GM19351 (cell line): ENCODE measurements around the gene ARHGAP26.
A peak's percentile ranks its signal among the peaks of the same experiment; 100 is the strongest.

Experiments used
- ATAC-seq: cut with Tn5 transposase; IDR thresholded peaks from one replicate; pipeline ENCODE4 v1.9.1; 2021; ENCODE audit warnings: mild to moderate bottlenecking, moderate library complexity; ENCODE audit not compliant: unreplicated experiment

Gene ARHGAP26

DNA sequence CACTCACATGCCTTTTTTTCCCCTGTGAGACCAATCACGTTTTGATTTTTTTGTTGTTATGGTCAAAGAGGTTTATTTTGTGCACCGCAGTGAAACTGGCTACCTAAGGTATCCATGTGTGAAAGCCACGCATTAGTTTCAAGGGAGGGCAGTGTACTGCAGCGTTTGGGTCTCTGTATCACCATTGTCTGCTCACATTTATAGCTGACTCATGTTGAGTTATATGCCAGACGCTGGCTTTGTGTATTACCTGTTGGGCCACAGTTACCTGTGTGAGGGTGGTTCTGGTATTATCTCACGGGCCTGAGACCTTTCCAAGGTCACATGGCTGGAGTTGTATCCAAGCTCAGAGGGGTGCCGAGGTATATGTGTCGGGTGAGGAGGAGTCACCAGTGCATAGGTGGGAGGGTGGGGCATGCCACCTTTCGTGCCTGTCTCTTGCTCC, 75.8 kb downstream of the ARHGAP26 start:
- ATAC-seq, result peak; percentile 55

DNA sequence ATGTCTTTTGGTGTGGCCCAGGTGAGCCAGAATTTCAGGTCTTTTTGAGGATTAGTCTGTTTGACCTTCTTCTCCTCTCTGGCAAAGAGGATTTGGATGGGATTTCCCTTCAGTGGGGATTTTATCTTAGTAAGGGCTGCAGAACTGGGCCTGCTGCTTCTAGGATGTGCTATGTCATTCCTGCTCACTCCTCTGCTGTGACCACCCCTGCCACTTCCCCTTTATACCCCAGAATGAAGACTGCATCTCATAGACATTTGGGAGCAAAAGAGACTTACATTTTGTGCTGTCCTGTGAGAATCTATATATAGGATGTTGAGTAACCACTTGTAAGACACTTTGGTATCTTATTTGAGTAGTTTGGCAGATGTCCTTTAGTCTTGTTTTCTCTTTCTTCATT, 76.2 kb downstream of the ARHGAP26 start:
- no peak for ATAC-seq

DNA sequence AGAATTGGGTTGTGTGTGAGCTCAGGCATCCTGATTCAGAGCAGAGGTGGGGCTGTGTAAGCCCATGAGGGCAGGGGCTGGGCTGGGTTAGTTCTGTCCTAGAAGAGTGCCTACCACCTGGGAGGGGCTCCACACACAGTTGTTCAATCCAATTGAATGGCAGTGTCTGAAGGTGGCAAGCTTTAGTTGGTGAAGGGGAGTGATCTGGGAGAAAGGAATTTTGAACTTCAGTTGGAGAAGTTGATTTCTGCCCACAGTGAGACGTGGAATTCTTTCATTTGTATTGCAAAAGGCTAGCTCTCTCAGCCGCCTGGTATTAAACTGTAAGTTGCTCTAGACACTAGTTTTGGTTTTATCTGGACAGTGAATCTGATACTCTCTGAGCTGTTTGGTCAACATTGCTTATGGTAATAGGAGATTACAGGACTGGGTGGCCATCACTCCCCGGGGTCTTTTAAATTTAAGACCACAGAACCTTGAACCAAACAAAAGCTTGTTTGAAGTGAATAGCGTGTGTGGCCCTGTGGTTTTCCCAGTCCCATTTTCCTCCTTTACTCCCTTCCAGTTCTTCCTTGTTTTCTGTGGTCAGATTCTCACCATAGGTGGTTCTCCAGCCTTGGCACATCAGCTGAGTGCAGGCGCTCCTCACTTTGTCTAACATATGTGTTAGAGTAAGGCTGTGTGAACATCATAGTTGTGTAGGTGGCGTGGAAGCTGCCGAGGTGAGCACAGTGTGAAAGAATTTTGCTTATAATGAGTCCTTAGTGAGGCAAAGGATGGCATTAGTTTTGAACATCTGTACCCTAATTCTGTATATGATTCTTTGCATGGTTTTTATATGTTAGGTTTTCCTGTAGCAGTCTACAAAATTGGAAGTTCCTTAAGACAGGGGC, 78.0 kb downstream of the ARHGAP26 start:
- no peak for ATAC-seq

DNA sequence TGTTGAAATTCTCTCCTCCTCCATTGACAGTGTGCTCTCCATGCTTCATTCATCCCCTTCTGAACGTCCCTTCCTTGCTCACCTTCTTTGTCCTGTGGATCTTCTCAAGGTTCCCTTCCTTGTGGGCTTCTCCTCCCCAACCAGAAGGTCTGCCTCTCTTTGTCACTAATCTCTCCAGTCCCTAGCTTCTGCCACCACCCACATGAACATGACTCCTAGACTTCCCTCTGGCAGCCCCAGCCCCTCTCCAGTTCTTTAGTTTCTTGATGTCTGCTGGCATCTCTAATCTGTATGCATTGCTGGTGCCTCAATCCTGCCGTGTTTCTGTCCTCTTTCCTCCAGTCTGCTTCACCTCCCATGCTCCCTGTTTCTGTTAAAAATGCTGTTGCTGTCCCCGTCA, 79.3 kb downstream of the ARHGAP26 start:
- ATAC-seq, result no peak

DNA sequence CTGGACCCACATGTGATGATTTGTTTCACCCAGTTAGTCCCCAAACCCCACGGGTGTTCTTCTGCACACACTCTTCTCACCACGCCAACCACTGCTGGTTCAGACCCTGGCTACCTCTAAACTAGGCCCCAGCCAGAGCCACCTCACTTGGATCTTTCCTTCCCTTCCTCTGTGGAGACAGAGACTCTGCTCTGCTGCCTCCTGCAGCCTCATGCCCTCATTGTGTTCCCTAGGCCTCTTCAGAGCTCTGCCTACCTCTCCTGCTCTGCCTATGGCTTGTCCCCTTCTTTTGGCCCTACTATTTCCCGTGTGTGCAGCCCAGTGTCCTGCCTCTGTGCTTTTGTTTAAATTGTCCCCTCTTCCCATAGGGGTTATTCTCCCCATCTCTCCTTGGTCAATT, 79.7 kb downstream of the ARHGAP26 start:
- ATAC-seq, result no peak

DNA sequence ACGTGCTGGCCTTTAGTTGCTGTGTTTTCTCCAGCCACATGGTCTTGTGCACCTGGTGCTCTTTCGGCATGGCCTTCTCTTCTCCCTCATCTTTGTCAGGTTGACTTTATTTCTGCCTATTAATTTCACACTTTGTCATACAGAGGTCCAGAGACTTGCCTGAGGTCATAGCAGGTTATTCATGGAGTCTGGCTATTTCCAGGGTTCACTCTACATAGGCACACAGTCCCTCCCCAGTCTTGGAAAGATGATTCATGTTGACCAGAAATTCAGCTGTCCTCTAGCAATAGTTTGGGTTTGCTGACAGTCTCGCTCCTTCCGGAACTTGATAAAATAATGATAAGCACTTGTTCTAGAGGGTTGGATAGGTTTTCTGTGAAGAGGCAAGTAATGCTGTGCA, 81.6 kb downstream of the ARHGAP26 start:
- no peak for ATAC-seq

DNA sequence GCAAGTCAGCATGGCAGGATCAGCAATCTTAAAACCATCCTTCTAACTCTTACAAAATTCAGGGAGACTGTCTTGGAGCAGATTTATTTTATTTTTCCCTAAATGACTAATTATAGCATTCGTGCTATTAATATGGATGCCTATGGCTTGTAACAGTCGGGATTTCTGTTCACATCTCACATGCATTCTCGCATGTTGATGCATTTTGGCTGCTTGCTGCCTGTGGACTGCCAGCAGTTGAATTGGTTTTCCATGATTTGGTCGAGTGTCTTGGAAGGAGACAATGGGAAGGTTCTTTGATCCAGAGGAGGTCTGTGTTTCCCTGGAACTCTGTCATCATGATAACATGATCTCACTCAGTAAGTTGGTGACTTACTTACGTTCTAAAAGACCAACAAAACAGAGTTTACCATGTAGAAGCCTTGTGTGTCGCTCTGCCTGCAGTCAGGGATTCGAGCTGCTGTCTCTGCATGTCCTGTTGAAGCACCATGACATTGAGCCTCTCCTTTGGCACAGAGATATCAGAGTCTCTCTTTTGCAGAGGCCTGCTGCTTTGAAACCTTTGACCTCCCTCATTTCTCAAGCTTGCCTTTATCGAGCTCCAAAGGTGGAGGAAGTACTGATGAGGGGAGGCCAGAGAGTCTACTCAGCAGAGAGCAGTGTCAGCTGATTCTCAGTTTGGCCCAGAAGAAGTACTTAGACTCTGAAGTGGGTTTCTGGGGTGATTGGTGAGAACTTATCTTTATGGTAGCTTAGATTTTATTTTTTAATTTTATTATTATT, 82.4 kb downstream of the ARHGAP26 start:
- no peak for ATAC-seq

DNA sequence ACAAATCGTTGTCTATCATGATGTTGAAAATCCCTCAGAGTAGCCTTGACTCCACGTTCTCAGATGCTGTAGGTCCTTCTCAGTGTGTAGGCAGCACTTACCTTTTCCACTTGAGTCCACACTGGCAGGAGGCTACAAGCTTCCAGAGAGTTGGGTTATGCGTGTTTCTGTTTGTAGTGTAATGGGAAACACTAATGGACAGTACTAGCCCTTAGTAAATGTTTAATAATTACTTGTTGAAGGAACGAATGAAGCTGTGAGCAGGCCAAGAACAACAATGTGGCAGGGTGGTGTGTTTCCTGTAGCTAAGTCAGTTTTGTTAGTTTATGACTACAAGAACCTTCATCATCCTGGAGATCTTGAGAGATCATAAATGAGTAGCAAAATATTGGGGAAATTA, 83.5 kb downstream of the ARHGAP26 start:
- ATAC-seq, result no peak

DNA sequence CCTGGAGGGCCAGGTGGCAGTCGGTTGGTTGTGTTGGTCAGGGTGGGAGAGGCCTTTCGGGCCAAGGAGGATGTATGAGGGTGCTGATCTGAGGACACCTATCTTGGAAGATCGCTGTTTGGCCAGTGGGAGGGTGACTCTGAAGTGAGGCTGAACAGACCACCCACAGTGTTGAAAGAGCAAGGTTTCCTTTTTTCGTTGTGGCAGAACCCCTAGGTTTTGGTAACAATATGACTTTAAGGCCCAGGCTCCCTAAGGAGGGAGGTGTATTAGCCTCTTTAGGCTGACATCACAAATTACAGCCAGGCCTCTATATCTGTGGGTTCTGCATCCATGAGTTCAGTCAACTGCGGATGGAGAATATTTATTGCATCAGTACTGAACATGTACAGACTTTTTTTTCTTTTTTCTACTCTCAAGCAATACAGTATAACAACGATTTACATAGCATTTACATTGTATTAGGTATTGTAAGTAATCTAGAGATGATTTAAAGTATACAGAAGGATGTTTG, 86.1 kb downstream of the ARHGAP26 start:
- no peak for ATAC-seq

DNA sequence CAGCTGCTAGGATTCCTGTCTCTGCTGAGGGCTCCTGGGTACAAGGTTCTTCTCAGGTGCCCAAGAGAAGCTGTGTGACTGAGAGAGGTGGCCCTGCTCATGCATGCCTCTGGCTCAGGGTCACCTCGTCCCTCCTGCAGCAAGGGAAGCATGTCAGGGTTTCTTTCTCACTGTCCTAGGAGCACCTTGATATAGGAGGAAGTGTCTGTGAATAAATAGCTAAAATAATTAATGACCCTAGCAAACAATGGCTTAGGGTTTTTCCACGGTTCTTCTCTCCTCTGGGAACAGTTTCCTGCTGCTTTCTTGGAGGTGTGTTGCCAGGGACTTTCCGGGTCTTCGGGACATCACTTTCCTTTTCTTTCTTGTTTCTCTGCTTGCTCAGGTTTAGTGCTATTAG, 87.2 kb downstream of the ARHGAP26 start:
- no peak for ATAC-seq

DNA sequence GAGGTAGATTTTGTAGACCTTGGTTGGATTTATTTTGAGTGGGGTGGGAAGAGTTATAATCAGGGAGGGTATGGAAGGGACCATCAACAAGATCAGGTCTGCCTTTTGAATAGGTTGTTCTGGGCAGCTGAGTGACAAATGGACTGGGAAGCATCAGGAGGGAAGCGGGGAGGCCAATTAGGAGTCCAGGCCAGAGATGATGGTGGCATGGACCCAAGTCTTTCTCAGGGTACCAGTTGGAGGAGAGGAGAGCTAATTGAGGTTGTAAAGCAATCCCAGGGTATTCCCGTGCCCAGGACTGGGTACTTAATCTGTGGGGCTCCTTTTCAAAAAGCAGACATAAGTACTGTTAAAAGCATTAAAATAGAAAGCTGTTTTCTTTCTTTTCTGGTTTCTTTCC, 88.9 kb downstream of the ARHGAP26 start:
- ATAC-seq, result no peak

DNA sequence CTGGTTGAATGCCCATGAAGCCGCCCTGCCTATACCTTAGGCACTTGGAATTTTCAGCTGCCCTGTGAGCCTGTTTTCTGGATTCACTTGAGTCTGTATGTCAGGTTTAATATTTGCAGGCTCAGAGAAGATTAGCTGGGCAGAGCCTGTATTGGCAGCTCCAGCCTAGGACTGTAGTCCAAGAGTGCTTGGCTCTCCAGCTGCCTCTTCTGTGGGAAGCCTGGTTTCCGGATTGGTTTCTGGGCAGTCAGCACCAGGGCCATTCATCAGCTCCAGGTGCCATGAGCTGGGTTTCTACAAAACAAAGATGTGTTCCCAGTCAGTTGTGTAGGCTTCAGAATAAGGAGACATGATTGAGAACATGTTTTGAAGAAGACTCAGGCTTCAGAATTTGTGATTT, 90.1 kb downstream of the ARHGAP26 start:
- ATAC-seq, result no peak

DNA sequence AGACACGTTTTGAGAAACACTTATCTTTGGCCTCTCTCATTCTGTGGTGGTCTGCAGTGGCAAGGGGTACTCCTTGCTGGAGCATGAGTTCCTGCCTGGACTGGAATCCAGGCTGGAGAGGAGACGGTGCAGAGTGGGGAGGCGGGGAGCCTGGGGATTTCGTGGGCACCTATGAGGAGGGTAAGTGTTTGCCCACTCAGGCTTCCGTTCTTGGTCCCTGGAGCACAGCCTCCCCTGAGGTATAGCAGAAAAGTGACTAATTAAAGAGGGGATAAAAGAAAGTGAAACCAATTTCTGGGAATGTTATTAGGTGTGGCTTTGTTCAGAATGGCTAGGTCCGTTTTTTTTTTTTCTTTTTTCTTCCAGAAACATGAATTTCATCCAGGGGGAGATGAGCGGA, 90.8 kb downstream of the ARHGAP26 start:
- no peak for ATAC-seq

DNA sequence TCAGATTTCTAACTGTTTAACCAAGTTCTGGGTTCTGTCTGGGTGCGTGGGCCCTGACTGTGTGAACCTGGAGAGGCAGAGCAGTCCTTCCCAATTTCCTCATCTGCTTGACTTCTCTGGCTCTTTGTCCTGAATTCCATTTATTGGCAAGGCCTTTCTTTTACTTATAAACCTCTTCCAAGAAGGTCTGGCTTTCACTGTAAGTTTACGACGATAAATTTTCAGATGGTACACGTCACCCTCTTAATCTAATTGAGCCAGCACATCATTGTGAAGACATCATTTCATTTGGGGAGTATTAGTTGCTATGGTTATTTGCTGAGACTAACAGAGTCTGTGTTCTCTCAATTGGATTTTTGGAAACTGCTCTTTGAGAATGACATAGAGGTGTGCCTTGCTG, 92.4 kb downstream of the ARHGAP26 start:
- ATAC-seq, result no peak

DNA sequence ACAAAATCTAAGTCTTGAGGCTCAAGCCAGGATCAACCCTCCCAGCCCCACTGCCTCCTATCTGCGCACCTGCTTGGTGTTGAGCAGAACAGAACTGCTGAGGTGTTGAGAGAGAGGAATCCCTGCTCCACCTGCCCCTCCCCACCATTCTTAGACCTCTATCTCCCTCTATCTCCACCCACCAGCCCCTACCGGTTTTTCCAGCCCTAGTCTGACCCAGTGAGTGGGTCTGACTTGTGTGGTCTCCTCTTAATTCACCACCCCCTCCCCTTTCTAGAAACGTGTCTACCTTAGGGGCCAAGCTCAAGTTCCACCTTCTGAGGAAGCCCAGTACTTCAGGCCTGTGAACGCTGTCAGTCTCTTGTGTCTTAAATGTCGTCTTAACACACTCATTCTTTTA, 93.7 kb downstream of the ARHGAP26 start:
- ATAC-seq, result no peak

DNA sequence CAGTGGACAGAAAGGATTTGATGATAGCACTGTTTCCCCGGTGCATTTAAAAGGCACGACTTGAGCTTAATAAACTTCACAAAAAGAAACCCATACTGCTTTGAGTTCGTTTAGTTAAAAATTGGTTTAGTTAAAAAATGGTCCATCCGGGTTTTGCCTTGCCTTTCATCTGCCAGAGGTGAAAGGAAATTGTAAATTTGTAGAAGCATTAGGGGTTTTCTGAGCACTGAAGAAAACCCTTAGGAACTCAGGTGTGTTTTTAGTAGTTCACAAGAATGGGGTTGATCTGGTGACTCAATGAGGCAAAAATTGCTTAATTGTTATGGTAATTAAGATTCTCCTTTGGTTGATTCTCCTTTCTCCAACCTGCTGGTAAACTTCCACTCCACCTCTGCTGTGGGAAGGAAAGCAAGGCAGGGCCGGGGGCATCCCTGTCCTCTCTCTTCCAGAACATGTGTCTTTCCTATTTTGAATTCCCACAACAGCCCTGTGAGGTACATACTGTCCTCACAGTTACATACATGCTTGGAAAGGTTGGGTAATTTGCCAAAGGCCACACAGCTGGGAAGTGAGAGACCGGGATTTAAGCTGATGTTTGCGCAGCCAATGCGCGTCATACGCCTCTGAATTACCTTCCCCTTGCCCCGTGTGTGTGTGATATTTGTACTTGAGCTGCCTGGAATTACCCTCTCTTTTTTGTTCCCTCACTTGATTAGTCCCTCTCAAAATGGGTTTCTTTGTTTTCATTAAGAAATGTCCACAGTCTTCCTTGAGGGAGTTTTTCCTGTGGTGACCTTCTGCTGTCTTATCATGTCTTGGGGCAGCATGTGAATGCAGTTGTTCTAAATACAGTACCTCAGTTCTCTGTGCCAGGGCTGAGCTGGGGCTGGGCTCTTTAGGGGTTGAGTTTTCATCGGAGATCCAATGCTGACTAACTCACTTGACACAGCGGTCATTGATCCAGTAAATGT, 94.4 kb downstream of the ARHGAP26 start:
- no peak for ATAC-seq

DNA sequence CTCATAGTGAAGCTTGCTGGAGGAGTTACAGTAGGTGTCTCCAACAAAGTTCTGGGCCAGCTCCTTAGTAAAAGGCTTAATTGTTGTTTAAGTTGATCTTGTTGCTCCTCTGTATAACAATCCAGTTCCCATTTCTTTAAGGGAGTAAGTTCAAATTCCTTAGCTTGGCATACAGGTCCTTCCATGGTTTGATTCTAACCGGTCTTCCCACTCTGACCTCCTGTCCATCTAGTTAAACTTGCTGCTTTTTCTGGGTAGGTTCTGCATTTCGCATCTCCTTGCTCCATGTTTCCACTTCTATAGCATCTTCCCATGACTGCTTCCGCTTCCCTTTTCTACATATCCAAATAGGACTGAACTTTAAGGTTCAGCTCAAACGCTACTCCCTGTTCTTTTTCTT, 95.5 kb downstream of the ARHGAP26 start:
- no peak for ATAC-seq

DNA sequence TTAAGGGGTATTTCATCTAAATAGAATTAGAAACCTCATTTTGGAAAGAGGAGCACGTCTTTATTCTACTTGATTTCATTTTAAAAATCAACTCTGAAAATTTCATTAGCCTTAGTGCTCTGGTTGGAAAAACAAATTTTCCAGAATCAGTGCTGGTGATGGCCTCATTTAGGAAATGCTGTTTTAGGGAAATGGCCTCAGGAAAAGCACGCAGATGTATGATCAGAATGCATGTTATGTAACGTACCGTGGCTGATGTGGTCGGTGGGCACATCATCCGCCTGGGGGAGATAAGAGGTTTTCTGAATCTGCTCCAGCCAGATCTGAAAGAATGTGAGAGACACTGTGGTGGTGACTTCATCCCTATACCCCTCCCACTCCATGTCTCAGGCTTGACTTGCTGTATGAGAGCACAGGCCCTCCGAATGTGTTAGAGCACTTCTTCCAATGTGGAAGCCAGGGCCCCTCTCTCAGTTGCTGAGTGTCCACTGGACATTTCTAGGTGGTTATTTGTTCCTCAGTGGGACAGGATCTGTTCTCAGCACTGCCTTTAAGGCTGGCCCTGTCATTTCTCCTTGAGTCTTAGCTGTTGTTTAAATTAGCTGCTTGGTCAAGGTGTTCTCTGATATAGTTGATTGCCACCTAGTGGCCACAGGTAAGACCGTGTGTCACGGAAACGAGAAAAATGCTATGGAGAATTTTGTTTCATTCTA, 96.5 kb downstream of the ARHGAP26 start:
- ATAC-seq, result peak; percentile 92

DNA sequence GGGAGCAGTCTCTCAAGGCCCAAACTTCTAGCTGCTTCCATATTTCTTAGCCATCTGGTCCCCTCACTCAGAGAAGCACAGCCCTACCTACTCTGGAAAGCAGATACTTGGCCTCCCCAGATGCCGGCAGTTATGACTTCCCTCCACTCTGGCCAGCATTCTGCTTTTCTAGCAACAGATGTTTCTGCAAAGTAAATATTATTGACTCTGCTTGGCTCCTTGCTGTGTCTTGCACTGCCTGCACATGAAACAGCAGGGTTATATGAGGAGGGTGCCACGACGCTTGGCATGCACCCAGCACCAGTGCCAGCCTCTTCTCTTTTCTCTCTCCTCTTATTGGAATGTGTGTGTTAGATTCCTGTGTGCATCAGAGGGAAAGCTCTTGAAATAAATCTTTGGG, 99.7 kb downstream of the ARHGAP26 start:
- ATAC-seq, result no peak
